Measurements from ENCODE around the gene KRTAP10-9.
"Not testable (repeated sequence)": the region's sequence is repeated elsewhere in the genome, so short reads cannot be mapped to it uniquely, and the experiment has no call there.

KRTAP10-9 gene

DNA sequence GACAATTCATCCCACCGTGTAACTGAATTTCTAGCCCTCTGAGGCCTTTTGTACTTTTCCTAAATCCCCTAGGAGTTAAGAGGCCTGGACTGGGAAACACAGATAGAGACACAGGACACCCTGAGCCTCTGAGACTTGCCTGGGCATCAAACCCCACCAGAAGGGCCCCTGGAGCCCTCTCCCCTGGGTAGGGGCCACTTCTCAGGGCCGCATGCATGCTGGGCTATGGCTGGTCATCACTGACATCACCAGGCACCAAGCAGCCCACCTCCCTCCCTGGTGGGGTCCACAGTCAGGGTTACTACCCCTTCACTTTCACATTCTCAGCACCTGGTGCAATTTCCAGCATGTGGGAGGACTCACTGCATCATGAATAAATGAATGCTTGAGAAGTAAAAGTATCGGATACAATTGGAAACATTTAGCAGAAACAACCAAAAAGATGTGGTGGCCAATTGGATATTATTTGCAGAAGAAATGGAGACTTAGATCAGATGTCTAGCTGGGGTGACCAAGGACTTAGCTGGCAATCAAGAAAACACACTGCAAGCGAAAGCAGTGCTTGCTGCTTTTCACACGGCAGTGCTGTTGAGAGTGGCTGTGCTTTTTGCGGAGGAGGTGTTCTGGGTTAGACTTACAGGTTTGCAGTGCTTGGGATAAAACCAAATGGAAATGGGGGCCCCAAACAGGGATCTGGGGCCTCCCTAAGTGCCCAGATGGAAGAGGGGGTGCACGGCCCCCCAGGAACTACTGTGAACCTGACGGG, 27.4 kb upstream of the KRTAP10-9 start:
- H3K4me3 ChIP-seq (ENCODE audit: low read depth, low read length), result no peak overlapping the region
- no peak for DNase-seq (ENCODE audit: low read depth)
- TF ChIP-seq CTCF (IDR thresholded peaks at IDR 0.05; ENCODE audit: control insufficient read depth, extremely low read depth, insufficient read depth), result no peak

- not testable (repeated sequence) for DNase-seq (ENCODE audit: low read depth); H3K4me3 ChIP-seq (ENCODE audit: low read depth, low read length)
Observed at GRCh38 chr21:44600118-44600978, 26.5 kb upstream of the KRTAP10-9 start, which contains the start of gene KRTAP10-7. TSS of gene KRTAP10-7 (plus strand) at chr21:44600597. CDS start at chr21:44600622, 25 bp downstream.

GRCh38 chr21:44601091-44601490, 25.8 kb upstream of the KRTAP10-9 start:
- TF ChIP-seq CTCF (IDR thresholded peaks at IDR 0.05; ENCODE audit: control insufficient read depth, extremely low read depth, insufficient read depth), result peak; percentile 43

GRCh38 chr21:44601596-44602462, 25.1 kb upstream of the KRTAP10-9 start:
- TF ChIP-seq CTCF (IDR thresholded peaks at IDR 0.05; ENCODE audit: control insufficient read depth, extremely low read depth, insufficient read depth), result no peak
- H3K4me3 ChIP-seq (ENCODE audit: low read depth, low read length), result no peak overlapping the region
- no peak for DNase-seq (ENCODE audit: low read depth)

More at GRCh38 chr21:44601091-44601490, 25.8 kb upstream of the KRTAP10-9 start:
- H3K4me3 ChIP-seq (ENCODE audit: low read depth, low read length); DNase-seq (ENCODE audit: low read depth): not testable (repeated sequence)

DNA sequence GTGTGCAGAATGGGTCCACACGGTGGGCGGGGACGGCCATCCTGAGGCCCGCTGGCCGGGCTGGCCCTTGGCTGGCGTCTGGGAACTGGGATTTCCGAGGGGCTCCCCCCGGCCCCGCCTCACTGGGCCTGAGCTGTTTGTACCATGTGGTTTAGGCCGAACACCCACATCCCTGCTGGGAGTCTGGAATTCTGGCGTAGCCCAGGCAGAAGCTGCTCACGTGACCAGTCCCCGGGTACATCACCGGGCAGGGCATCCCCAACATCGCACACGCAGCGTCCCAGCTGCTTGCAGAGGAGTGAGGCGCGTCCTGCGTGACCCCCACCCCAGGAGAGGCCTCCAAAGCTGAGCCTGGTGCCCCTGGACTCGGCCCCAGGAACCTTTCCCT, 24.4 kb upstream of the KRTAP10-9 start:
- no peak overlapping the region for H3K4me3 ChIP-seq (ENCODE audit: low read depth, low read length)
- TF ChIP-seq CTCF (IDR thresholded peaks at IDR 0.05; ENCODE audit: control insufficient read depth, extremely low read depth, insufficient read depth), result no peak
- DNase-seq (ENCODE audit: low read depth), result no peak

GRCh38 chr21:44603109-44603875, 23.6 kb upstream of the KRTAP10-9 start:
- no peak for TF ChIP-seq CTCF (IDR thresholded peaks at IDR 0.05; ENCODE audit: control insufficient read depth, extremely low read depth, insufficient read depth)
- DNase-seq (ENCODE audit: low read depth), result no peak

More at GRCh38 chr21:44603109-44603875, 23.6 kb upstream of the KRTAP10-9 start:
- H3K4me3 ChIP-seq (ENCODE audit: low read depth, low read length), result no peak overlapping the region
